SK-N-SH (cell line): ENCODE results near the gene XCL1. TPM values are rescaled to one million over a fixed set of nuclear protein-coding genes. Genes with fewer than 3 reads are reported as not detected.

Experiments
- CHD2 ChIP-seq: fragments of 150-350 bp; IDR thresholded peaks from 2 replicates; pipeline ENCODE4 v1.6.1; 2018; ENCODE audit warnings: low read length; ENCODE audit not compliant: partially characterized antibody
- EP300 ChIP-seq, 2 experiments: IDR thresholded peaks; 2 replicates each; pipeline versions ENCODE4 v1.4.0 to v1.6.1; 2012; ENCODE audit warnings: borderline replicate concordance in 1 of 2, low read depth in 1 of 2, low read length in 1 of 2
- EZH2phosphoT487 ChIP-seq: fragments of 200-600 bp; sonication (generic); IDR thresholded peaks from 2 replicates; pipeline ENCODE4 v1.6.1; 2017; ENCODE audit warnings: low read depth, mixed run types, mild to moderate bottlenecking, antibody characterized with exemption, moderate library complexity, borderline replicate concordance
- FOXJ3 ChIP-seq: sonication (generic); formaldehyde crosslinking; IDR thresholded peaks from 2 replicates; pipeline ENCODE4 v1.5.1; 2020; ENCODE audit warnings: mild to moderate bottlenecking, missing genetic modification reagents
- MEF2A ChIP-seq: IDR thresholded peaks from 2 replicates; pipeline ENCODE4 v1.4.0; 2012; ENCODE audit warnings: low read depth, borderline replicate concordance
- MXI1 ChIP-seq: IDR thresholded peaks from 2 replicates; pipeline ENCODE4 v1.6.1; 2012; ENCODE audit warnings: mild to moderate bottlenecking, low read depth, low read length, improper control_type of control experiment
- NFIC ChIP-seq: IDR thresholded peaks from 2 replicates; pipeline ENCODE4 v1.4.0; 2012; ENCODE audit warnings: borderline replicate concordance
- POLR2AphosphoS5 ChIP-seq: IDR thresholded peaks from 2 replicates; pipeline ENCODE4 v1.6.1; 2012; ENCODE audit warnings: low read depth, low read length
- RAD21 ChIP-seq: IDR thresholded peaks from 2 replicates; pipeline ENCODE4 v1.6.1; 2012; ENCODE audit warnings: mild to moderate bottlenecking, low read length
- SIN3A ChIP-seq: IDR thresholded peaks from 2 replicates; pipeline ENCODE4 v1.6.1; 2012; ENCODE audit warnings: low read depth, mild to moderate bottlenecking, low read length, moderate library complexity, borderline replicate concordance
- SMC3 ChIP-seq: IDR thresholded peaks from 2 replicates; pipeline ENCODE4 v1.6.1; 2012; ENCODE audit warnings: low read depth, low read length, improper control_type of control experiment
- TCF12 ChIP-seq: IDR thresholded peaks from 2 replicates; pipeline ENCODE4 v1.4.0; 2012
- TEAD4 ChIP-seq: IDR thresholded peaks from 2 replicates; pipeline ENCODE4 v1.4.0; 2012; ENCODE audit warnings: mild to moderate bottlenecking, borderline replicate concordance; ENCODE audit not compliant: insufficient read depth
- YY1 ChIP-seq: IDR thresholded peaks from 2 replicates; pipeline ENCODE4 v1.4.0; 2012; ENCODE audit warnings: low read depth, mild to moderate bottlenecking
- polyA plus RNA-seq, 3 experiments: library from polyadenylated mRNA; depleted of rRNA; stranded (reverse); fragments of >200 nt; gene quantifications; 2 replicates each; pipeline ENCODE4 v1.2.3, GENCODE V29; 2012
- TF ChIP-seq, protein P1 (sequence below): IDR thresholded peaks from 2 replicates; pipeline ENCODE4 v1.6.1; 2012; ENCODE audit warnings: mild to moderate bottlenecking, low read depth, low read length, moderate library complexity
- TF ChIP-seq, protein P2 (sequence below): IDR thresholded peaks from 2 replicates; pipeline ENCODE4; 2012
- TF ChIP-seq, protein P3 (sequence below): IDR thresholded peaks from 2 replicates; pipeline ENCODE4 v1.4.0; 2012; ENCODE audit warnings: low read depth, borderline replicate concordance

The XCL1 gene
- polyA plus RNA-seq, 1 of the 3 experiments (the other 2 are of a cell fraction): not detected

DNA sequence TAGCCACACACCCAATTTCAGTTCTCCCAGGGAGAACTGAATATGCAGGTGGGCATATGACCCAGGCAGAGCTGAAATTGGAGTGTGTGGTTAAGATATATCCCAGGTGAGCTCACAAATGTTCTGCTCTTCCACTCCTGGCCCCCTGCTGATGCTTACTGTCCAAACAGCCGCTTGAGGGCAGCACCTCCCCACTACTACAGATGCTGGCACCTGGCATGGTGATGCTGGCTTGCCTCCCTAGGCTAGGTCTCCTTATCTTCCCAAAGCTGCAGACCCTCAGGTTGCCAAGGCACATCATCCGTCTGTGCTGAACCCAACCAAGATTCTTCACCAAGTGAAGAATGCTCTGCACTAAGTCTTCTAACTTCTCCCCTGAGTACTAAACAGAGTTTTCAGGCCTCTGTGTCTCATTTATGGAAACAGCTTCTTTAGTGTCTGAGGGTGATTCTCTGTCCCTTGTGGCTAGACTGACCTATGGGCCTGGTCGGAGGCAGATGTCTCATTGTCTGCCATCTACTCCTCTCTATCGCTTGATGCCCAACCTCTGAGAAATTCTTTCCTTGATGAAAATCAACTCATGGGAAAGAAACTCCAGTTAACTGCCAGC, 27.2 kb downstream of the XCL1 start (continued):
- TF ChIP-seq, protein P1, sequence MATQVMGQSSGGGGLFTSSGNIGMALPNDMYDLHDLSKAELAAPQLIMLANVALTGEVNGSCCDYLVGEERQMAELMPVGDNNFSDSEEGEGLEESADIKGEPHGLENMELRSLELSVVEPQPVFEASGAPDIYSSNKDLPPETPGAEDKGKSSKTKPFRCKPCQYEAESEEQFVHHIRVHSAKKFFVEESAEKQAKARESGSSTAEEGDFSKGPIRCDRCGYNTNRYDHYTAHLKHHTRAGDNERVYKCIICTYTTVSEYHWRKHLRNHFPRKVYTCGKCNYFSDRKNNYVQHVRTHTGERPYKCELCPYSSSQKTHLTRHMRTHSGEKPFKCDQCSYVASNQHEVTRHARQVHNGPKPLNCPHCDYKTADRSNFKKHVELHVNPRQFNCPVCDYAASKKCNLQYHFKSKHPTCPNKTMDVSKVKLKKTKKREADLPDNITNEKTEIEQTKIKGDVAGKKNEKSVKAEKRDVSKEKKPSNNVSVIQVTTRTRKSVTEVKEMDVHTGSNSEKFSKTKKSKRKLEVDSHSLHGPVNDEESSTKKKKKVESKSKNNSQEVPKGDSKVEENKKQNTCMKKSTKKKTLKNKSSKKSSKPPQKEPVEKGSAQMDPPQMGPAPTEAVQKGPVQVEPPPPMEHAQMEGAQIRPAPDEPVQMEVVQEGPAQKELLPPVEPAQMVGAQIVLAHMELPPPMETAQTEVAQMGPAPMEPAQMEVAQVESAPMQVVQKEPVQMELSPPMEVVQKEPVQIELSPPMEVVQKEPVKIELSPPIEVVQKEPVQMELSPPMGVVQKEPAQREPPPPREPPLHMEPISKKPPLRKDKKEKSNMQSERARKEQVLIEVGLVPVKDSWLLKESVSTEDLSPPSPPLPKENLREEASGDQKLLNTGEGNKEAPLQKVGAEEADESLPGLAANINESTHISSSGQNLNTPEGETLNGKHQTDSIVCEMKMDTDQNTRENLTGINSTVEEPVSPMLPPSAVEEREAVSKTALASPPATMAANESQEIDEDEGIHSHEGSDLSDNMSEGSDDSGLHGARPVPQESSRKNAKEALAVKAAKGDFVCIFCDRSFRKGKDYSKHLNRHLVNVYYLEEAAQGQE: no peak
- TF ChIP-seq, protein P2, sequence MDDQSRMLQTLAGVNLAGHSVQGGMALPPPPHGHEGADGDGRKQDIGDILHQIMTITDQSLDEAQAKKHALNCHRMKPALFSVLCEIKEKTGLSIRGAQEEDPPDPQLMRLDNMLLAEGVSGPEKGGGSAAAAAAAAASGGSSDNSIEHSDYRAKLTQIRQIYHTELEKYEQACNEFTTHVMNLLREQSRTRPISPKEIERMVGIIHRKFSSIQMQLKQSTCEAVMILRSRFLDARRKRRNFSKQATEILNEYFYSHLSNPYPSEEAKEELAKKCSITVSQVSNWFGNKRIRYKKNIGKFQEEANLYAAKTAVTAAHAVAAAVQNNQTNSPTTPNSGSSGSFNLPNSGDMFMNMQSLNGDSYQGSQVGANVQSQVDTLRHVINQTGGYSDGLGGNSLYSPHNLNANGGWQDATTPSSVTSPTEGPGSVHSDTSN: no peak
- TF ChIP-seq TCF12 (0 out of 2 replicates have a peak, but pooled peaks have one; percentile 15), EZH2phosphoT487 (no peak), MEF2A (no peak), SIN3A (no peak), RAD21 (peak; percentile 99), CHD2 (no peak), MXI1 (no peak), TEAD4 (no peak), FOXJ3 (CRISPR knock-in tag) (no peak), POLR2AphosphoS5 (no peak), SMC3 (peak; percentile 99), YY1 (no peak), NFIC (no peak), EP300 (IDR thresholded peaks at IDR 0.05; ENCODE audit: borderline replicate concordance in 1 of 2, low read depth in 1 of 2, low read length in 1 of 2) (0 out of 4 replicates have a peak, but pooled peaks of 1 of the 2 experiments have one; percentile 11)
- TF ChIP-seq, protein P3, sequence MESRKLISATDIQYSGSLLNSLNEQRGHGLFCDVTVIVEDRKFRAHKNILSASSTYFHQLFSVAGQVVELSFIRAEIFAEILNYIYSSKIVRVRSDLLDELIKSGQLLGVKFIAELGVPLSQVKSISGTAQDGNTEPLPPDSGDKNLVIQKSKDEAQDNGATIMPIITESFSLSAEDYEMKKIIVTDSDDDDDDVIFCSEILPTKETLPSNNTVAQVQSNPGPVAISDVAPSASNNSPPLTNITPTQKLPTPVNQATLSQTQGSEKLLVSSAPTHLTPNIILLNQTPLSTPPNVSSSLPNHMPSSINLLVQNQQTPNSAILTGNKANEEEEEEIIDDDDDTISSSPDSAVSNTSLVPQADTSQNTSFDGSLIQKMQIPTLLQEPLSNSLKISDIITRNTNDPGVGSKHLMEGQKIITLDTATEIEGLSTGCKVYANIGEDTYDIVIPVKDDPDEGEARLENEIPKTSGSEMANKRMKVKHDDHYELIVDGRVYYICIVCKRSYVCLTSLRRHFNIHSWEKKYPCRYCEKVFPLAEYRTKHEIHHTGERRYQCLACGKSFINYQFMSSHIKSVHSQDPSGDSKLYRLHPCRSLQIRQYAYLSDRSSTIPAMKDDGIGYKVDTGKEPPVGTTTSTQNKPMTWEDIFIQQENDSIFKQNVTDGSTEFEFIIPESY: no peak
